OCI-LY1 (cell line): Measurements from ENCODE around the gene SCAI.

Experiments used
- EZH2 ChIP-seq: fragments of 200-600 bp; sonication (generic), shearing (Covaris generic); IDR thresholded peaks from 2 replicates; pipeline ENCODE4 v1.8.0; 2017; ENCODE audit warnings: borderline replicate concordance, mixed run types, mild to moderate bottlenecking, antibody characterized with exemption, low read length, moderate library complexity, mixed read lengths
- TF ChIP-seq, protein P1 (sequence below): fragments of 200-600 bp; sonication (generic), shearing (Covaris generic); IDR thresholded peaks from 2 replicates; pipeline ENCODE4 v1.5.1; 2017; ENCODE audit warnings: mild to moderate bottlenecking, antibody characterized with exemption, low read length, moderate library complexity, mixed read lengths

- TF ChIP-seq, protein P1, sequence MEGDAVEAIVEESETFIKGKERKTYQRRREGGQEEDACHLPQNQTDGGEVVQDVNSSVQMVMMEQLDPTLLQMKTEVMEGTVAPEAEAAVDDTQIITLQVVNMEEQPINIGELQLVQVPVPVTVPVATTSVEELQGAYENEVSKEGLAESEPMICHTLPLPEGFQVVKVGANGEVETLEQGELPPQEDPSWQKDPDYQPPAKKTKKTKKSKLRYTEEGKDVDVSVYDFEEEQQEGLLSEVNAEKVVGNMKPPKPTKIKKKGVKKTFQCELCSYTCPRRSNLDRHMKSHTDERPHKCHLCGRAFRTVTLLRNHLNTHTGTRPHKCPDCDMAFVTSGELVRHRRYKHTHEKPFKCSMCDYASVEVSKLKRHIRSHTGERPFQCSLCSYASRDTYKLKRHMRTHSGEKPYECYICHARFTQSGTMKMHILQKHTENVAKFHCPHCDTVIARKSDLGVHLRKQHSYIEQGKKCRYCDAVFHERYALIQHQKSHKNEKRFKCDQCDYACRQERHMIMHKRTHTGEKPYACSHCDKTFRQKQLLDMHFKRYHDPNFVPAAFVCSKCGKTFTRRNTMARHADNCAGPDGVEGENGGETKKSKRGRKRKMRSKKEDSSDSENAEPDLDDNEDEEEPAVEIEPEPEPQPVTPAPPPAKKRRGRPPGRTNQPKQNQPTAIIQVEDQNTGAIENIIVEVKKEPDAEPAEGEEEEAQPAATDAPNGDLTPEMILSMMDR: no peak
- no peak for TF ChIP-seq EZH2
Measured at GRCh38 chr9:125028041-125028440, 115.3 kb downstream of the SCAI start.
